NCI-H146 treated with DMSO at 0.1 percent for 48 hours (cell line): Measurements from ENCODE around the gene CDK7.
"Not testable (repeated sequence)": the region's sequence is repeated elsewhere in the genome, so short reads cannot be mapped to it uniquely, and the experiment has no call there.

ENCODE experiments used
- DNase-seq: peaks from one replicate; lab custom pipeline; 2025; ENCODE audit not compliant: unreplicated experiment; lab: John Stamatoyannopoulos, UW

CDK7 gene

GRCh38 chr5:69234457-69235268, at the start of gene CDK7:
Gene CDK7, plus strand, starts transcription at chr5:69234886. Its CDS starts 90 bp downstream, at chr5:69234976.
- peak; percentile 77 for DNase-seq

GRCh38 chr5:69187342-69187741, 47.3 kb upstream of the CDK7 start:
- no peak for DNase-seq

GRCh38 chr5:69188811-69189161, 45.9 kb upstream of the CDK7 start:
- no peak for DNase-seq

GRCh38 chr5:69189162-69190086, 45.3 kb upstream of the CDK7 start, which contains the start of gene CENPH:
Gene CENPH, plus strand, starts transcription at chr5:69189583. Its CDS starts 52 bp downstream, at chr5:69189635.
- peak; percentile 89 for DNase-seq

GRCh38 chr5:69202497-69202896, 32.2 kb upstream of the CDK7 start:
- DNase-seq = no peak

- no peak for DNase-seq
Observed at GRCh38 chr5:69206528-69207190, 28.0 kb upstream of the CDK7 start.

GRCh38 chr5:69209602-69210001, 25.1 kb upstream of the CDK7 start:
- DNase-seq = no peak

- no peak for DNase-seq
Observed at GRCh38 chr5:69211200-69211599, 23.5 kb upstream of the CDK7 start.

- DNase-seq = no peak
Observed at GRCh38 chr5:69212022-69212421, 22.7 kb upstream of the CDK7 start.

GRCh38 chr5:69213513-69214215, 21.0 kb upstream of the CDK7 start:
- DNase-seq = no peak

- DNase-seq = no peak
Observed at GRCh38 chr5:69217151-69217511, 17.6 kb upstream of the CDK7 start.

GRCh38 chr5:69217548-69218526, 16.8 kb upstream of the CDK7 start:
- DNase-seq = peak; percentile 85

GRCh38 chr5:69219939-69220338, 14.7 kb upstream of the CDK7 start:
- DNase-seq = no peak

- DNase-seq = not testable (repeated sequence)
Observed at GRCh38 chr5:69220371-69220770, 14.3 kb upstream of the CDK7 start.

- DNase-seq = not testable (repeated sequence)
Observed at GRCh38 chr5:69220833-69221232, 13.9 kb upstream of the CDK7 start.

GRCh38 chr5:69224520-69224919, 10.2 kb upstream of the CDK7 start:
- no peak for DNase-seq

- no peak for DNase-seq
Observed at GRCh38 chr5:69225860-69226259, 8.8 kb upstream of the CDK7 start.

GRCh38 chr5:69230181-69230580, 4.5 kb upstream of the CDK7 start:
- no peak for DNase-seq

GRCh38 chr5:69231281-69231680, 3.4 kb upstream of the CDK7 start:
- no peak for DNase-seq

- DNase-seq = no peak
Observed at GRCh38 chr5:69231851-69232250, 2.8 kb upstream of the CDK7 start.
